SK-N-SH treated with all-trans-retinoic acid at 6 μM for 48 hours (cell line): ENCODE measurements around the gene SCNM1.

Experiments
- ATAC-seq: fragments of 200-7000 bp; cut with Tn5 transposase; 3 replicates; pipeline ENCODE4 v1.9.1; 2020; ENCODE audit warnings: mild to moderate bottlenecking, moderate library complexity
- ARNTL ChIP-seq: fragments of 450-650 bp; formaldehyde crosslinking; IDR thresholded peaks from 2 replicates; pipeline ENCODE4 v1.5.0; 2020; ENCODE audit warnings: low read depth, mild to moderate bottlenecking, moderate library complexity, borderline replicate concordance
- BACH2 ChIP-seq: fragments of 250-450 bp; sonication (Bioruptor Pico); IDR thresholded peaks from 2 replicates; pipeline ENCODE4 v1.9.0; 2021; ENCODE audit warnings: mild to moderate bottlenecking, borderline replicate concordance
- CSDC2 ChIP-seq: fragments of 250-450 bp; sonication (Bioruptor Pico); IDR thresholded peaks from 2 replicates; pipeline ENCODE4 v1.5.0; 2020; ENCODE audit warnings: mild to moderate bottlenecking, moderate library complexity
- CSRNP3 ChIP-seq: fragments of 250-450 bp; sonication (Bioruptor Pico); IDR thresholded peaks from 2 replicates; pipeline ENCODE4 v1.5.1; 2021; ENCODE audit warnings: mild to moderate bottlenecking, moderate library complexity
- ESRRG ChIP-seq: fragments of 250-450 bp; sonication (Bioruptor Pico); IDR thresholded peaks from 2 replicates; pipeline ENCODE4 v1.6.1; 2021; ENCODE audit warnings: mild to moderate bottlenecking
- GLIS3 ChIP-seq: fragments of 250-450 bp; sonication (Bioruptor Pico); IDR thresholded peaks from 2 replicates; pipeline ENCODE4 v1.5.0; 2020; ENCODE audit warnings: mild to moderate bottlenecking, moderate library complexity
- ISL1 ChIP-seq: fragments of 250-450 bp; sonication (Bioruptor Pico); IDR thresholded peaks from 2 replicates; pipeline ENCODE4 v2.1.2; 2022; ENCODE audit warnings: mild to moderate bottlenecking, moderate library complexity
- OSR1 ChIP-seq: fragments of 250-450 bp; sonication (Bioruptor Pico); IDR thresholded peaks from 2 replicates; pipeline ENCODE4 v1.8.0; 2022; ENCODE audit warnings: moderate library complexity, mild to moderate bottlenecking, inconsistent platforms
- RARB ChIP-seq: fragments of 250-450 bp; sonication (Bioruptor Pico); IDR thresholded peaks from 2 replicates; pipeline ENCODE4 v1.8.0; 2021; ENCODE audit warnings: mild to moderate bottlenecking, moderate library complexity
- TCF4 ChIP-seq: fragments of 250-450 bp; sonication (Bioruptor Pico); IDR thresholded peaks from 2 replicates; pipeline ENCODE4 v1.8.0; 2021; ENCODE audit warnings: mild to moderate bottlenecking, moderate library complexity, borderline replicate concordance
- TOX ChIP-seq: fragments of 250-450 bp; sonication (Bioruptor Pico); IDR thresholded peaks from 2 replicates; pipeline ENCODE4 v1.8.0; 2021; ENCODE audit warnings: mild to moderate bottlenecking, moderate library complexity, borderline replicate concordance
- TSHZ2 ChIP-seq: fragments of 250-450 bp; sonication (Bioruptor Pico); IDR thresholded peaks from 2 replicates; pipeline ENCODE4 v1.5.0; 2020; ENCODE audit warnings: mild to moderate bottlenecking, moderate library complexity
- ZFP3 ChIP-seq: fragments of 250-450 bp; sonication (Bioruptor Pico); IDR thresholded peaks from 2 replicates; pipeline ENCODE4 v1.5.0; 2020; ENCODE audit warnings: mild to moderate bottlenecking, moderate library complexity
- ZFP30 ChIP-seq: fragments of 450-650 bp; formaldehyde crosslinking; IDR thresholded peaks from 2 replicates; pipeline ENCODE4 v1.5.0; 2022; ENCODE audit warnings: mild to moderate bottlenecking, moderate library complexity
- ZNF565 ChIP-seq: fragments of 450-650 bp; formaldehyde crosslinking; conservative IDR thresholded peaks from 2 replicates; pipeline ENCODE4 v1.5.0; 2020; ENCODE audit warnings: low read depth, mild to moderate bottlenecking, moderate library complexity
- ZNF70 ChIP-seq: fragments of 450-650 bp; formaldehyde crosslinking; IDR thresholded peaks from 2 replicates; pipeline ENCODE4 v1.5.0; 2020; ENCODE audit warnings: mild to moderate bottlenecking, moderate library complexity
- ZNF8 ChIP-seq: fragments of 450-650 bp; formaldehyde crosslinking; IDR thresholded peaks from 2 replicates; pipeline ENCODE4 v1.5.0; 2020; ENCODE audit warnings: mild to moderate bottlenecking, moderate library complexity
- TF ChIP-seq, protein P1 (sequence below): fragments of 250-450 bp; sonication (Bioruptor Pico); IDR thresholded peaks from 2 replicates; pipeline ENCODE4 v1.5.1; 2020; ENCODE audit warnings: low read depth, mild to moderate bottlenecking, moderate library complexity
- TF ChIP-seq, protein P2 (sequence below): fragments of 250-450 bp; sonication (Bioruptor Pico); IDR thresholded peaks from 2 replicates; pipeline ENCODE4 v1.8.0; 2021; ENCODE audit warnings: low read depth, mild to moderate bottlenecking, moderate library complexity, borderline replicate concordance
- TF ChIP-seq, protein P3 (sequence below): fragments of 250-450 bp; sonication (Bioruptor Pico); IDR thresholded peaks from 2 replicates; pipeline ENCODE4 v1.8.0; 2020; ENCODE audit warnings: mild to moderate bottlenecking, moderate library complexity, borderline replicate concordance

SCNM1 gene

GRCh38 chr1:151143986-151144385 lies 22.0 kb upstream of the SCNM1 start:
- ATAC-seq: no peak
- TF ChIP-seq, protein P1, sequence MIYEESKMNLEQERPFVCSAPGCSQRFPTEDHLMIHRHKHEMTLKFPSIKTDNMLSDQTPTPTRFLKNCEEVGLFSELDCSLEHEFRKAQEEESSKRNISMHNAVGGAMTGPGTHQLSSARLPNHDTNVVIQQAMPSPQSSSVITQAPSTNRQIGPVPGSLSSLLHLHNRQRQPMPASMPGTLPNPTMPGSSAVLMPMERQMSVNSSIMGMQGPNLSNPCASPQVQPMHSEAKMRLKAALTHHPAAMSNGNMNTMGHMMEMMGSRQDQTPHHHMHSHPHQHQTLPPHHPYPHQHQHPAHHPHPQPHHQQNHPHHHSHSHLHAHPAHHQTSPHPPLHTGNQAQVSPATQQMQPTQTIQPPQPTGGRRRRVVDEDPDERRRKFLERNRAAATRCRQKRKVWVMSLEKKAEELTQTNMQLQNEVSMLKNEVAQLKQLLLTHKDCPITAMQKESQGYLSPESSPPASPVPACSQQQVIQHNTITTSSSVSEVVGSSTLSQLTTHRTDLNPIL (CRISPR knock-in tag): no peak
- TF ChIP-seq TOX (CRISPR knock-in tag): no peak
- TF ChIP-seq RARB (CRISPR knock-in tag): no peak
- no peak for TF ChIP-seq ISL1
- TF ChIP-seq CSDC2 (CRISPR knock-in tag): no peak
- no peak for TF ChIP-seq ESRRG (CRISPR knock-in tag)
- TF ChIP-seq ZFP30: no peak
- TF ChIP-seq GLIS3 (CRISPR knock-in tag): no peak
- TF ChIP-seq, protein P2, sequence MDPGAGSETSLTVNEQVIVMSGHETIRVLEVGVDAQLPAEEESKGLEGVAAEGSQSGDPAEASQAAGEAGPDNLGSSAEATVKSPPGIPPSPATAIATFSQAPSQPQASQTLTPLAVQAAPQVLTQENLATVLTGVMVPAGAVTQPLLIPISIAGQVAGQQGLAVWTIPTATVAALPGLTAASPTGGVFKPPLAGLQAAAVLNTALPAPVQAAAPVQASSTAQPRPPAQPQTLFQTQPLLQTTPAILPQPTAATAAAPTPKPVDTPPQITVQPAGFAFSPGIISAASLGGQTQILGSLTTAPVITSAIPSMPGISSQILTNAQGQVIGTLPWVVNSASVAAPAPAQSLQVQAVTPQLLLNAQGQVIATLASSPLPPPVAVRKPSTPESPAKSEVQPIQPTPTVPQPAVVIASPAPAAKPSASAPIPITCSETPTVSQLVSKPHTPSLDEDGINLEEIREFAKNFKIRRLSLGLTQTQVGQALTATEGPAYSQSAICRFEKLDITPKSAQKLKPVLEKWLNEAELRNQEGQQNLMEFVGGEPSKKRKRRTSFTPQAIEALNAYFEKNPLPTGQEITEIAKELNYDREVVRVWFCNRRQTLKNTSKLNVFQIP (CRISPR knock-in tag): no peak
- no peak for TF ChIP-seq BACH2 (CRISPR knock-in tag)
- no peak for TF ChIP-seq ZFP3
- TF ChIP-seq, protein P3, sequence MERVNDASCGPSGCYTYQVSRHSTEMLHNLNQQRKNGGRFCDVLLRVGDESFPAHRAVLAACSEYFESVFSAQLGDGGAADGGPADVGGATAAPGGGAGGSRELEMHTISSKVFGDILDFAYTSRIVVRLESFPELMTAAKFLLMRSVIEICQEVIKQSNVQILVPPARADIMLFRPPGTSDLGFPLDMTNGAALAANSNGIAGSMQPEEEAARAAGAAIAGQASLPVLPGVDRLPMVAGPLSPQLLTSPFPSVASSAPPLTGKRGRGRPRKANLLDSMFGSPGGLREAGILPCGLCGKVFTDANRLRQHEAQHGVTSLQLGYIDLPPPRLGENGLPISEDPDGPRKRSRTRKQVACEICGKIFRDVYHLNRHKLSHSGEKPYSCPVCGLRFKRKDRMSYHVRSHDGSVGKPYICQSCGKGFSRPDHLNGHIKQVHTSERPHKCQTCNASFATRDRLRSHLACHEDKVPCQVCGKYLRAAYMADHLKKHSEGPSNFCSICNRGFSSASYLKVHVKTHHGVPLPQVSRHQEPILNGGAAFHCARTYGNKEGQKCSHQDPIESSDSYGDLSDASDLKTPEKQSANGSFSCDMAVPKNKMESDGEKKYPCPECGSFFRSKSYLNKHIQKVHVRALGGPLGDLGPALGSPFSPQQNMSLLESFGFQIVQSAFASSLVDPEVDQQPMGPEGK (CRISPR knock-in tag): no peak
- no peak for TF ChIP-seq TCF4 (CRISPR knock-in tag)
- TF ChIP-seq ZNF565 (CRISPR knock-in tag): no peak
- no peak for TF ChIP-seq OSR1 (CRISPR knock-in tag)
- no peak for TF ChIP-seq ARNTL (CRISPR knock-in tag)

DNA sequence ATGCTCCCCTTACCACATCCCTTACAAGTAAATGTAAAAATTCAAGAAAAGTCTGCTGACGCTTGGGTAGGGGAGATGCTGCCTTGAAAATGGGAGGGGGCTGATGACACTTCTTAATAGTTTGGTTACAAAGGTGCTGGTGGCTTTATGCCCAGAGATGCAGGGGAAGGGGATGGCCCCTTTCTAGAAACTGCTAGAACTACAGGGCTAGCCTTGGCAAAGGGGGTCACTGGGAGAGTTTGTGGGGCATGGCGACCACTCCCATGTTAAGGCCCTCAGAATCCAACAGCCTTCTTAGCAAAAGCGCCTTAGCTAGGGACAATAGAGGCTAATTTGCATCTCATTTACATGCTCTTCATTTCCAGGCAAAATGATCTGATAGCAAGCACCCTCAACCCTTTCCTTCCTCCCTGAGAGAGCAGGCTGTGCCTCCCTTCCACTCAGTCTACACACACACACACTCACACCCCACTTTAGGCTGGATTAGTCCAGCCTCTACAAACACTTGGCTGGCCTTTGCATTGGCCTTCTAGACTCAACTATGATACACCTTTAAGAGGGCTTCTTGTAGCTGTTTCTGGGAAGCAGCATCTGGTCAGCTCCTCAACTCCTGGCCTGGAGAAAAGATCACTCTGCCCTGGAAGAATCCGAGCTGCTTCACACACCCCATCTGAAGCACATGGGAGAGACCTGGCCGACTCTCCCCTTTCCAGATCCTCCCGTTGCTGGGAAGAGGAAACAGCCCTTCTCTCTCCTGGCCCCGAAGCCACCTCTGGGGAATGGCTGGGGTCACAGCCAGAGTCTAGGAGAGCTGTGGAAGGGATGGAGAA lies 21.3 kb upstream of the SCNM1 start:
- TF ChIP-seq, protein P1 (CRISPR knock-in tag): no peak
- TF ChIP-seq, protein P2 (CRISPR knock-in tag): no peak
- TF ChIP-seq ZNF565 (CRISPR knock-in tag): no peak
- no peak for TF ChIP-seq ZNF70 (CRISPR knock-in tag)
- TF ChIP-seq RARB (CRISPR knock-in tag): no peak
- TF ChIP-seq TCF4 (CRISPR knock-in tag): no peak
- no peak for TF ChIP-seq TSHZ2
- TF ChIP-seq, protein P3 (CRISPR knock-in tag): no peak
- TF ChIP-seq CSRNP3: no peak
- TF ChIP-seq ZNF8 (CRISPR knock-in tag): no peak
- TF ChIP-seq ZFP3: no peak
- no peak for TF ChIP-seq TOX (CRISPR knock-in tag)
- no peak for TF ChIP-seq OSR1 (CRISPR knock-in tag)
- TF ChIP-seq GLIS3 (CRISPR knock-in tag): no peak
- no peak for TF ChIP-seq CSDC2 (CRISPR knock-in tag)
- TF ChIP-seq ARNTL (CRISPR knock-in tag): no peak
- no peak for ATAC-seq
